DOHH2 (cell line): Measurements from ENCODE around the gene PGP.

ENCODE experiments used
- H3F3A ChIP-seq: fragments of 200-600 bp; sonication (generic), shearing (Covaris generic); 2 replicates; pipeline ENCODE4 v1.6.0; 2016; ENCODE audit warnings: antibody characterized with exemption, mild to moderate bottlenecking; ENCODE audit not compliant: control insufficient read depth, insufficient read depth
- H3K27ac ChIP-seq: fragments of 200-600 bp; sonication (generic); 2 replicates; pipeline ENCODE4 v1.5.1; 2014; ENCODE audit warnings: low read depth, mild to moderate bottlenecking, low read length, moderate library complexity
- H3K27me3 ChIP-seq: fragments of 200-600 bp; sonication (generic); 2 replicates; pipeline ENCODE4 v1.6.1; 2014; ENCODE audit warnings: mild to moderate bottlenecking, low read length, mixed read lengths; ENCODE audit not compliant: control insufficient read depth
- H3K36me3 ChIP-seq: fragments of 200-600 bp; sonication (generic); 2 replicates; pipeline ENCODE4 v1.6.1; 2014; ENCODE audit warnings: mild to moderate bottlenecking, low read length, moderate library complexity, mixed read lengths; ENCODE audit not compliant: control insufficient read depth
- H3K4me1 ChIP-seq: fragments of 200-600 bp; sonication (generic); 2 replicates; pipeline ENCODE4 v1.6.1; 2014; ENCODE audit warnings: mild to moderate bottlenecking, low read length, mixed read lengths; ENCODE audit not compliant: control insufficient read depth
- H3K4me2 ChIP-seq: fragments of 200-600 bp; sonication (generic); 2 replicates; pipeline ENCODE4 v1.6.0; 2014; ENCODE audit warnings: mild to moderate bottlenecking, low read length, moderate library complexity
- H3K4me3 ChIP-seq: fragments of 200-600 bp; sonication (generic); 2 replicates; pipeline ENCODE4 v1.5.1; 2014; ENCODE audit warnings: mild to moderate bottlenecking, low read length, mixed read lengths
- H3K79me2 ChIP-seq: fragments of 200-600 bp; sonication (generic); 2 replicates; pipeline ENCODE4 v1.6.1; 2014; ENCODE audit warnings: mild to moderate bottlenecking, low read length, mixed read lengths; ENCODE audit not compliant: control insufficient read depth
- H3K9me2 ChIP-seq: fragments of 200-600 bp; sonication (generic); replicated peaks from 2 replicates; pipeline ENCODE4 v1.6.1; 2014; ENCODE audit warnings: mild to moderate bottlenecking, low read length, mixed read lengths; ENCODE audit not compliant: control insufficient read depth
- H3K9me3 ChIP-seq: fragments of 200-600 bp; sonication (generic); 2 replicates; pipeline ENCODE4 v1.6.1; 2014; ENCODE audit warnings: antibody characterized with exemption, low read length, mixed read lengths; ENCODE audit not compliant: control insufficient read depth, insufficient read depth
- H4K20me1 ChIP-seq: fragments of 200-600 bp; sonication (generic); 2 replicates; pipeline ENCODE4 v1.6.0; 2014; ENCODE audit warnings: low read depth, mild to moderate bottlenecking, antibody characterized with exemption, low read length, moderate library complexity; ENCODE audit not compliant: control insufficient read depth, insufficient read depth
- EZH2phosphoT487 ChIP-seq: fragments of 200-600 bp; sonication (generic); IDR thresholded peaks from 2 replicates; pipeline ENCODE4 v1.6.1; 2017; ENCODE audit warnings: borderline replicate concordance, mild to moderate bottlenecking, antibody characterized with exemption, low read length, moderate library complexity, mixed read lengths
- TF ChIP-seq, protein P1 (sequence below): fragments of 200-600 bp; sonication (generic); IDR thresholded peaks from one replicate; pipeline ENCODE4 v1.5.1; 2014; ENCODE audit warnings: antibody characterized with exemption, mild to moderate bottlenecking, low read depth, low read length; ENCODE audit not compliant: poor library complexity, severe bottlenecking

PGP gene

DNA sequence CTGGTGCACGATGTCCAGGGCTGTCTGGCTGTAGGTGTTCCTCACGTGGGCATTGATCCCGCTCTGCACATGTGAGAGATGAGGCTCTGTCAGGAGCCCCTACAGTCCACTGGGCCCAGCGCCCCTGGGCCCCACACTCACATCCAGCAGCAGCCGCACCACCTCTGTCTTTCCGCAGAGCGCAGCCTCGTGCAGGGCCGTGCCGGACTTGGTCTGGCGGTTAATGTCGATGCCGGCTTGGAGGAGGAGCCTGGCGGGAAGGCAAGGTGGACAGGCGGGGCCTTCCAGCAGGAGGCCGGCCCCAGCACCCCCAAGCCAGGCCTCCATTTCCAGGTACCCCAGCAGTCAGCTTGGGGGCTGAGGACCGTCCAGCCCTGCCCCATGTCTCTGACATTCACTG, 27.4 kb downstream of the PGP start:
- TF ChIP-seq, protein P1, sequence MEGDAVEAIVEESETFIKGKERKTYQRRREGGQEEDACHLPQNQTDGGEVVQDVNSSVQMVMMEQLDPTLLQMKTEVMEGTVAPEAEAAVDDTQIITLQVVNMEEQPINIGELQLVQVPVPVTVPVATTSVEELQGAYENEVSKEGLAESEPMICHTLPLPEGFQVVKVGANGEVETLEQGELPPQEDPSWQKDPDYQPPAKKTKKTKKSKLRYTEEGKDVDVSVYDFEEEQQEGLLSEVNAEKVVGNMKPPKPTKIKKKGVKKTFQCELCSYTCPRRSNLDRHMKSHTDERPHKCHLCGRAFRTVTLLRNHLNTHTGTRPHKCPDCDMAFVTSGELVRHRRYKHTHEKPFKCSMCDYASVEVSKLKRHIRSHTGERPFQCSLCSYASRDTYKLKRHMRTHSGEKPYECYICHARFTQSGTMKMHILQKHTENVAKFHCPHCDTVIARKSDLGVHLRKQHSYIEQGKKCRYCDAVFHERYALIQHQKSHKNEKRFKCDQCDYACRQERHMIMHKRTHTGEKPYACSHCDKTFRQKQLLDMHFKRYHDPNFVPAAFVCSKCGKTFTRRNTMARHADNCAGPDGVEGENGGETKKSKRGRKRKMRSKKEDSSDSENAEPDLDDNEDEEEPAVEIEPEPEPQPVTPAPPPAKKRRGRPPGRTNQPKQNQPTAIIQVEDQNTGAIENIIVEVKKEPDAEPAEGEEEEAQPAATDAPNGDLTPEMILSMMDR: no peak
- no peak for TF ChIP-seq EZH2phosphoT487
- no peaks in the 10 kb centered on the region for H3K79me2 ChIP-seq
- H3K9me2 ChIP-seq: no peaks in the 10 kb centered on the region
- H3K27ac ChIP-seq: no peak overlapping the region
- no peaks in the 10 kb centered on the region for H3K27me3 ChIP-seq
- no peaks in the 10 kb centered on the region for H4K20me1 ChIP-seq
- H3K4me3 ChIP-seq: no peak overlapping the region
- no peaks in the 10 kb centered on the region for H3F3A ChIP-seq
- H3K4me1 ChIP-seq: peaks cover 2% of the 10 kb centered on the region; the same call in 1 of the 2 replicates
- H3K9me3 ChIP-seq: no peaks in the 10 kb centered on the region
- no peak overlapping the region for H3K4me2 ChIP-seq
- peaks cover 3% of the 10 kb centered on the region; the same call in 1 of the 2 replicates for H3K36me3 ChIP-seq

- Histone ChIP-seq H3F3A (no peaks in the 10 kb centered on the region), H4K20me1 (no peaks in the 10 kb centered on the region), H3K36me3 (peaks cover 7% of the 10 kb centered on the region; the same call in 1 of the 2 replicates), H3K9me3 (no peaks in the 10 kb centered on the region), H3K9me2 (no peaks in the 10 kb centered on the region), H3K4me2 (no peak overlapping the region), H3K27ac (no peak overlapping the region), H3K79me2 (no peaks in the 10 kb centered on the region), H3K4me1 (peaks cover 2% of the 10 kb centered on the region; the same call in 1 of the 2 replicates), H3K27me3 (no peaks in the 10 kb centered on the region), H3K4me3 (no peak overlapping the region)
- TF ChIP-seq EZH2phosphoT487: no peak
- TF ChIP-seq, protein P1: no peak
Observed at GRCh38 chr16:2186505-2186904, 28.1 kb downstream of the PGP start.

- no peaks in the 10 kb centered on the region for H3F3A ChIP-seq
Observed at GRCh38 chr16:2186064-2186463, 28.6 kb downstream of the PGP start.

More at GRCh38 chr16:2186064-2186463, 28.6 kb downstream of the PGP start:
- H3K36me3 ChIP-seq: peaks cover 7% of the 10 kb centered on the region; the same call in 1 of the 2 replicates
- H4K20me1 ChIP-seq: no peaks in the 10 kb centered on the region
- H3K4me3 ChIP-seq: no peak overlapping the region
- H3K27ac ChIP-seq: no peak overlapping the region
- TF ChIP-seq, protein P1: no peak
- TF ChIP-seq EZH2phosphoT487: no peak
- H3K79me2 ChIP-seq: no peaks in the 10 kb centered on the region
- H3K4me1 ChIP-seq: peaks cover 2% of the 10 kb centered on the region; the same call in 1 of the 2 replicates
- H3K9me3 ChIP-seq: no peaks in the 10 kb centered on the region
- no peaks in the 10 kb centered on the region for H3K9me2 ChIP-seq
- H3K4me2 ChIP-seq: no peak overlapping the region
- H3K27me3 ChIP-seq: no peaks in the 10 kb centered on the region
